Vagina (tissue), 2 donors: ENCODE measurements around the gene ARID1B. TPM values are rescaled to one million over a fixed set of nuclear protein-coding genes. Genes with fewer than 3 reads are reported as not detected.

Source experiments
- DNase-seq, 2 donors: peaks; one replicate each; pipeline ENCODE4 v3.0.0-alpha.2; 2017; ENCODE audit errors: extremely low spot score in 2 of 2
- H3K27ac ChIP-seq: fragments of 200-600 bp; sonication (generic); one replicate; pipeline ENCODE4 v1.5.1; 2019
- H3K27me3 ChIP-seq: fragments of 200-600 bp; sonication (generic); one replicate; pipeline ENCODE4 v1.5.1; 2019
- H3K36me3 ChIP-seq, 2 donors: fragments of 200-600 bp; sonication (generic); one replicate each; pipeline ENCODE4 v1.5.1; 2017 to 2019
- H3K4me1 ChIP-seq: fragments of 200-600 bp; sonication (generic); one replicate; pipeline ENCODE4 v1.5.1; 2019
- H3K4me3 ChIP-seq, 2 donors: fragments of 200-600 bp; sonication (generic); 1 replicate in 1 of 2; 2 replicates in 1 of 2; pipeline ENCODE4 v1.5.1; 2016 to 2019
- H3K9me3 ChIP-seq: fragments of 200-600 bp; sonication (generic); one replicate; pipeline ENCODE4 v1.5.1; 2019
- CTCF ChIP-seq, 3 experiments: fragments of 450-650 bp in 2 of 3; fragments of 200-600 bp in 1 of 3; sonication (generic) in 1 of 3; IDR thresholded peaks; one replicate each; pipeline ENCODE4 v1.5.1; 2017 to 2019; ENCODE audit warnings: antibody characterized with exemption in 3 of 3, mild to moderate bottlenecking in 2 of 3, moderate library complexity in 2 of 3
- POLR2A ChIP-seq, 2 donors: fragments of 450-650 bp; IDR thresholded peaks; one replicate each; pipeline ENCODE4 v1.6.1; 2017; ENCODE audit warnings: antibody characterized with exemption in 2 of 2, mild to moderate bottlenecking in 2 of 2, moderate library complexity in 2 of 2
- POLR2AphosphoS5 ChIP-seq, 2 donors: sonication (generic); formaldehyde crosslinking; IDR thresholded peaks; one replicate each; pipeline ENCODE4 v1.9.0; 2017; ENCODE audit warnings: antibody characterized with exemption in 2 of 2, mild to moderate bottlenecking in 2 of 2, low read depth in 1 of 2; ENCODE audit not compliant: insufficient read depth in 1 of 2
- intact Hi-C: fragments of 100-400 bp; cut with DNase I; formaldehyde crosslinking; loops from one replicate; pipeline ENCODE4 v1.15.1; 2023
- total RNA-seq: library from RNA; depleted of rRNA; stranded (reverse); fragments of >200 nt; gene quantifications from one replicate; pipeline ENCODE4 v1.2.3, GENCODE V29; 2016

ARID1B gene
- total RNA-seq, 1 donor from 2014 or later = 141 TPM

- no peaks in the 10 kb centered on the region for H3K9me3 ChIP-seq
- H3K4me1 ChIP-seq = peaks cover 17% of the 10 kb centered on the region
- no peaks in the 10 kb centered on the region for H3K27me3 ChIP-seq
- no peak for DNase-seq
- H3K36me3 ChIP-seq = no peaks in the 10 kb centered on the region
- TF ChIP-seq CTCF (IDR thresholded peaks at IDR 0.05) (no peak), POLR2AphosphoS5 (IDR thresholded peaks at IDR 0.05; ENCODE audit: insufficient read depth in 1 of 2, low read depth in 1 of 2) (no peak), POLR2A (IDR thresholded peaks at IDR 0.05) (no peak)
- intact Hi-C loops = no loop called here
- no peak overlapping the region for H3K4me3 ChIP-seq
- H3K27ac ChIP-seq = no peak overlapping the region
Measured at GRCh38 chr6:157074969-157075368, 297.8 kb downstream of the ARID1B start.

- Histone ChIP-seq H3K27ac (no peak overlapping the region), H3K9me3 (no peaks in the 10 kb centered on the region), H3K4me3 (no peak overlapping the region), H3K36me3 (no peaks in the 10 kb centered on the region), H3K27me3 (no peaks in the 10 kb centered on the region), H3K4me1 (peaks cover 12% of the 10 kb centered on the region)
- TF ChIP-seq POLR2AphosphoS5 (IDR thresholded peaks at IDR 0.05; ENCODE audit: insufficient read depth in 1 of 2, low read depth in 1 of 2) = no peak
- no peak for TF ChIP-seq POLR2A (IDR thresholded peaks at IDR 0.05)
- TF ChIP-seq CTCF (IDR thresholded peaks at IDR 0.05) = no peak
- DNase-seq = no peak
- intact Hi-C loops = no loop called here
Measured at GRCh38 chr6:157075549-157076450, 298.6 kb downstream of the ARID1B start.

GRCh38 chr6:157076451-157076822 is 299.3 kb downstream of the ARID1B start:
- Histone ChIP-seq H3K9me3 (no peaks in the 10 kb centered on the region), H3K27ac (no peak overlapping the region), H3K4me1 (peaks cover 6% of the 10 kb centered on the region), H3K27me3 (no peaks in the 10 kb centered on the region), H3K4me3 (no peak overlapping the region), H3K36me3 (no peaks in the 10 kb centered on the region)
- no peak for TF ChIP-seq POLR2AphosphoS5 (IDR thresholded peaks at IDR 0.05; ENCODE audit: insufficient read depth in 1 of 2, low read depth in 1 of 2)
- DNase-seq = no peak
- intact Hi-C loops = no loop called here

GRCh38 chr6:157077251-157077650 is 300.1 kb downstream of the ARID1B start:
- TF ChIP-seq POLR2A (IDR thresholded peaks at IDR 0.05) = no peak
- TF ChIP-seq POLR2AphosphoS5 (IDR thresholded peaks at IDR 0.05; ENCODE audit: insufficient read depth in 1 of 2, low read depth in 1 of 2) = no peak
- TF ChIP-seq CTCF (IDR thresholded peaks at IDR 0.05) = no peak
- H3K36me3 ChIP-seq = no peaks in the 10 kb centered on the region
- intact Hi-C loops = no loop called here

GRCh38 chr6:157078326-157078725 is 301.1 kb downstream of the ARID1B start:
- Histone ChIP-seq H3K27me3 (no peaks in the 10 kb centered on the region), H3K9me3 (no peaks in the 10 kb centered on the region), H3K36me3 (no peaks in the 10 kb centered on the region), H3K27ac (no peak overlapping the region), H3K4me3 (no peak overlapping the region), H3K4me1 (peaks cover 11% of the 10 kb centered on the region)
- no peak for TF ChIP-seq POLR2A (IDR thresholded peaks at IDR 0.05)
- intact Hi-C loops = no loop called here
- no peak for DNase-seq

More at GRCh38 chr6:157077251-157077650, 300.1 kb downstream of the ARID1B start:
- DNase-seq = no peak
- Histone ChIP-seq H3K4me1 (peaks cover 6% of the 10 kb centered on the region), H3K27me3 (no peaks in the 10 kb centered on the region), H3K9me3 (no peaks in the 10 kb centered on the region), H3K27ac (no peak overlapping the region), H3K4me3 (no peak overlapping the region)

GRCh38 chr6:157079277-157079676 is 302.1 kb downstream of the ARID1B start:
- no peak for TF ChIP-seq CTCF (IDR thresholded peaks at IDR 0.05)
- Histone ChIP-seq H3K27ac (no peak overlapping the region), H3K4me3 (no peak overlapping the region), H3K27me3 (no peaks in the 10 kb centered on the region), H3K9me3 (no peaks in the 10 kb centered on the region), H3K36me3 (no peaks in the 10 kb centered on the region), H3K4me1 (peaks cover 11% of the 10 kb centered on the region)
- intact Hi-C loops = no loop called here
- no peak for DNase-seq
